ENCODE results near the gene NGF. TPM values are rescaled to one million over a fixed set of nuclear protein-coding genes. Genes with fewer than 3 reads are reported as not detected.
A peak's percentile ranks its signal among the peaks of the same experiment; 100 is the strongest.

NGF gene
- total RNA-seq, 1 donor from 2014 or later, result 2.6 TPM

- DNase-seq (ENCODE audit: low spot score), result no peak
Observed at GRCh38 chr1:115336741-115337140, 1.3 kb downstream of the NGF start.

DNA sequence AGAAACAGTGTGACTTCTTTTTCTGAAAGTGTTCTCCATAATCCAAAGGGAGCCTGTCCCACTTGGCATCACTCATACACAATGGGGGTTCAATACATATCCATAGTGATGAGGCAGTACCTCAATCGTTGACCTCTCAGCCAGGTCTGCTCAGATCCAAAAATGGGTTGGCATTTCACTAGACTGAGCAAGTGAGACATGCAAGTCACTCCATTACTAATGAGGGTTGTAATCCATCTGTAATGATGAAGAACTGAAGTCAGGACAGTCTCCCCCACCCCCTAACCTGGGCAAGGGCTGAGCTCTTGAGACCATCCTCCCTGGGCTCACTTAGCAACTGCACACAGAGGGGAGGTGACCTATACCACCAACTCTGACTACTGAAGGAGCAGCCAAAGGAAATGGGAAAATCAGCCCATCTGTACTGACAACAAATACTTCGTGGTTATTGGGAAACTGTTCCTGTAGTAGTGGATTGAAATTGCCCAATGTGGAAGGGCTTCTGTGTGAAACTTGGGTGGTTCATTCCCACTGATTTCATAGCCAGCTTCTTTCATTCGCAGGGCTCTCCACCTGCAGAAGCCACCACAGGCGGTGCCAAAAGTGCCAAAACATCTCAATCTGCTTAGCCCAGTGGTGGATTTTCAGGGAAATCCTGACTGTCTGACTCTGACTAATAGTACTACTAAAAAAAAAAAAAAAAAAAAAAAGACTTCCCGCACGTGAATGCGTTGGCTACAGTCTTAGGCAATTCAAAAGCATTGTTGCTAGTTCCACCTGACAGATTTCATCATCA is 5.0 kb downstream of the NGF start:
- DNase-seq (ENCODE audit: low spot score), result no peak

- no peak for DNase-seq (ENCODE audit: low spot score)
Observed at GRCh38 chr1:115331558-115332331, 6.3 kb downstream of the NGF start.

DNA sequence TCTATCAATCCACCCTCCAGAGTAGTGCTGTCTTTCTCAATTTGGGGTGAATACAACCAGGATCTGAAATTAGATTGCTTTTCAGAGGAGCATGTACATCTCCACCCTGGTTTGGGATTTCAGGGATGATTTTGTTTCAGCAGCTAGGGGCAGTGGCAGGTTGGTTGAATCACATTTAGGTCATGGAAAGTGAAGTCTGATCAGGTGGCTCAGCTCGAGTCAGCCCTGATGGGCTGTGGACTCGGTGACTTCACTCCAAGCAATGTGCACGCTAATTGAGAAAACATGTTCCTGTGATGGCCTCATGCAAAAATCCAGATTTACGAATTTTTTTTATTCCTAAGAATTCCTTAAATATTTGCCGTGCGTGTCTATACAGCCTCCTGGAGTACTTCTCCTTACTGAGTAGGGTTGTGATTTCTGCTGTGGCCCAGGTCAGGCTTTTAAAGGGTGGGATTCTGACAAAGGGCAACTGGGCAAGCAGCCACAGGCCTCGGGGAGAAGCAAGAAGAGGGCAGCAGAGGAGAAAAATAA is 7.5 kb downstream of the NGF start:
- DNase-seq (ENCODE audit: low spot score), result no peak

GRCh38 chr1:115329965-115330364 is 8.1 kb downstream of the NGF start:
- DNase-seq (ENCODE audit: low spot score), result no peak

DNA sequence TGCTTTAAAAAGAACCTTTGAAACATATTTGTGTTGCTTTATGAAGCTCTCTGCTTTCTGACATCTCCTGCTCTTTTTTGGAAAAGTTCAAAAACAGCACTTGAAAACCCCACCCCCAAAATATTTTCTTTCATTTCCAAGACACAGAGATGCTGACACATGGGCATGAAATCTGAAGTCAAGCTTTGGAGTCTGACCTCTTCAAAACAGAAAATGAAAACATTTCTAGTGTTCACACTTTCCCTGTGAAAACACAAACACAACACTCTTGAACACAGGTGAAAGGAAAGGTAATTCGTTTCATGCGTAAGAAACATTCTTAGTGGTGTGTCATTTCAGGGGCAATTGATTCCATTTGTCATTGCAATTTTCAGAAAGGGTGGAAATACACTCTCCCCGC is 10.8 kb downstream of the NGF start:
- no peak for DNase-seq (ENCODE audit: low spot score)

DNA sequence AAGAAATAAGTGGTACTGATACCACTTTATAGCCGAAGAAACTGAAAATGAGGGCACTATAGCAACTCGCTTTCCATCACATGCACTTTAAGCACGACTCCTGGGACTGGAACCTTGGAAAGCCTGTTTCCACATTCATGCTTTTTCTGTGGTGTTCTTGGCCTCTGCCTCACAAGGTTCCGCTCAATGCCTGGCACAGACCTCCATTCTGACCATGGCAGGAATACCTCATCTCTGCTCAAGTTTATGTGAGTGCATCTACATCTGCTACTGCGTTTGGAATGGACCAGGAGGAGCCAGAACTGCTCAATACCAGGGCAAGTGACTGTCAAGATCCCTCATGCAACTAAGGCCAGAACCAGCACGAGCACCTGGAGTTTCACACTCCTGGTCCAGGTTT is 11.6 kb downstream of the NGF start:
- no peak for DNase-seq (ENCODE audit: low spot score)

- DNase-seq (ENCODE audit: low spot score), result no peak
Observed at GRCh38 chr1:115325874-115326273, 12.2 kb downstream of the NGF start.

DNA sequence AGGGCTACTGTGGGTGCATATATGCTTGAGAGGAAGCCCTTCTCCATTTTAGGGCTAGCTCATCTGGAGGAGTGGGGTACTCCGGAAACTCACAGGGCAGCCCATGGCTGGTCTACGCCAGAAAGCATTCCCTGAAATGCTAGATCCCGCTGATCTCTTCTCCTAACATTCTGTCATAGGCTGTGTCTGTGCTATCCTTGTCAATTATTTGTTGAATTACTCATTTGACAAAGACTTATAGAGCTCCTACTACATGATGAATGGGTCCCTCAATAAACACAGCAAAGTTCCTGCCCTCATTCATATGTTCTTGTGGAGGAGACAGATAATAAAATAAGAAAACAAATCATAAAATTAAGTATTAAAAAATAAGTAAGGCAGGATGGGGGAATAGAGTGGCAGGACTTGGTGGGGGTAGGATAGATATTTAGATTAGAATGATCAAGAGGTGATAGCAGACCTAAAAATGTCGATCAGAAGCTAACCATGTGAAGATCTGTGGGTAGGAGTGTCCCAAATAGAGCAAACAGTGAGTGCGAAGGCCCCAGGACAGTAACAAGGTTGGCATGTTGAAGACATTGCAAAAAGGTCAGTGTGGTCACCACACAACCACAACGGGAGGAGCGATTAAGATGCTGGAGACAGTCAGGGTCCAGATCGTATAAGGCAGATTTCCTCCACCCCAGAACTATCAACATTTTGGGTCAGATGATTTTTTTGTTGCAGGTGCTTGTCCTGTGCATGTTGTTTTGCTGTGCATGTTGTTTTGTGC is 13.2 kb downstream of the NGF start:
- no peak for DNase-seq (ENCODE audit: low spot score)

GRCh38 chr1:115323366-115324004 is 14.6 kb downstream of the NGF start:
- DNase-seq (ENCODE audit: low spot score), result no peak

GRCh38 chr1:115322631-115323030 is 15.4 kb downstream of the NGF start:
- no peak for DNase-seq (ENCODE audit: low spot score)

DNA sequence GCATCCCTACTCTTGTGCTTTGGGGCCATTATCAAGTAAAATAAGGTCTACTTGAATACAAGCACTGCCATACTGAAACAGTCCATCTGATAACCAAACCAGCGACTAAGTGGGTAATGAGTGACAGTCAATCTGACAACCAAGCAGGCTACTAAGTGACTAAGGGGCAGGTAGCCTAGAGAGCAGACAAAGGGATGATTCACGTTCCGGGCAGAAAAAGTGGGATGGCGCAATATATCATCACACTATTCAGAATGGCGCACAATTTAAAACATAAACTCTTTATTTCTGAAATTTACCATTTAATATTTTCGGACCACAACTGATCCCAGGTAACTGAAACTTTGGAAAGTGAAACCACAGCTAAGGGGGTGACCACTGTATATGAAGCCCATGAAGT is 17.7 kb downstream of the NGF start:
- DNase-seq (ENCODE audit: low spot score), result no peak

GRCh38 chr1:115319706-115320105 is 18.3 kb downstream of the NGF start:
- no peak for DNase-seq (ENCODE audit: low spot score)

DNA sequence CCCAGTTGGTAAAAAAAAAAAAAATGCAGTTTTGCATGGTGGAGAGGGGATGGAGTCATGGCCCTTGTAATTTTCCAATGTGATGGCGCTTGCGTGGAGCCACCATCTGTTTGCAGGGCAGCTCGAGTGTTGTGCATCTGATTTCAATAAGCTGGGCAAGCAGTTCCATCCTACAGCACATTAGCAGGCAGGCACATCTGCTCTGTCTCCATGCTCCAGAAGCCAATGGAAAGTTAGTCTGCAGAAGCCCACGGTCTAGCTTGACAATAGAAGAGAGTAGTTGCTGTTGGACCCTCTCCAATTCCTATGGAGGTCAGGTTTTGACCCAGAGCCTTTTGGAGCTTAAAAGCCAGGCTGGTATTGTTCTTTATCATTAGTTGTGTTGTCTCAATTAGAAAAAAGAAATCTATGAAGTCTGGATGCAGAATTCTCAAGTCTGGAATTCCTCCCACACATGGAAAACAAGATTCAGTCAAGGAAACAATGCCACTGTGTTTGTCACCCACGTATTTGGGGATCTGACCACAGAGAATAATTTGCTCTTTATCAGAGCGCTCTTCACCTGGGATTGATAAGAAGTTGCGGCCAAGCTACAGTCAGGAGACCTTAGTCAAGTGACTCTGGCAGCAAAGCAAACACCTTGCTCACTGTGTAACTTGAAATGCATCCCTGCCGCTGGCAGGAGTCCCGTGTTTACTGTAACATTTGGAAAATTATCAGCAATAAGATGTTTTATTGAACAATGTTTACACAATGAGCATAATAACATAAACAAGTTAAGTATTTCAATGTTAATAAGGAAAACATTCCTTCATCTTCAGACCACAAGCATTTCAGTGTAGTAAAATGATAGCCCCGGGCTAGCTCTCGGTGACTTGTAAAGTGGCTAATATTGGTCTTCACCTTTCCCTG is 20.7 kb downstream of the NGF start:
- peak; percentile 58 for DNase-seq (ENCODE audit: low spot score)

DNA sequence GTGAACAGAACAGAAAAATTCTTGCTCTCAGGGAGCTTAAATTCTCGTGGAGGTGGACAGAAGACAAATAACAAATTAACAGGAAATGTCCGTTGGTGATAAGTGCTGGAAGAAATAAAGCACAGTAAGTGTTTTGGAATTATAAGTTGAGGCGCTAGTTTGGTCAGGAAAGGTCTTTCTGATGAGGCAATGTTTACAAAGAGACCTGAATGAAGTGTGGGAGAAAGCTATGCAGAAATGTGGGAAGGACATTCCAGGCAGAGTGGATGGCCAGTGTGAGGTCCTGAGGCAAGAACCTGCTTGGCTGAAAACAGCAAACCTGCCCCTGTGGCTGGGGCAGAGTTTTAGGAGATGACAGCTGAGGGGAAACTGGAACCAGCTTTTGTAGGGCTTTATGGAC is 23.3 kb downstream of the NGF start:
- no peak for DNase-seq (ENCODE audit: low spot score)

- DNase-seq (ENCODE audit: low spot score), result no peak
Observed at GRCh38 chr1:115314092-115314491, 24.0 kb downstream of the NGF start.

GRCh38 chr1:115313182-115313581 is 24.9 kb downstream of the NGF start:
- no peak for DNase-seq (ENCODE audit: low spot score)

- no peak for DNase-seq (ENCODE audit: low spot score)
Observed at GRCh38 chr1:115312742-115313141, 25.3 kb downstream of the NGF start.

DNA sequence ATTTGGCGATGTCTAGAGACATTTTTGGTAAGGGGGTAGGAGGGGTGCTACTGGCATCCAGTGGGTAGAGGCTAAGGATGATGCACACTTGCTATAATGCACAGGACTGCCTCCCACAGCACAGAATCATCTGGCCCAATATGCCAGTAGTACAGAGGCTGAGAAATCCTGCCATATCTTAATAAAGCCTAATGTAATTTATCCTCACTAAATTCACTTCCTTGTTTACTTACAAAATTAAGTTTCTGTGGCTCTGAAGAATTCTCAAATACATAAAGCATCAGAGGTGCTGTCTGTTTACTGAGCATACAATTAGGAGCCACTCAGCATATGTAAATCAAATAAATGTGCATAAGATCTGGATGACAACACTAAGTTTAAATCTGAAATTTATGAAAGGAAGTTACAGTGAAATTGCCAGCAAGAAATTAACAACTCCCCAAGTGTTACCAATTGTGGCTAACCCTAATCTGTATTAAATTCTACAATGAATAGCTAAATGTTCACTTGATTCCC is 26.5 kb downstream of the NGF start:
- DNase-seq (ENCODE audit: low spot score), result no peak
